HG02885 (cell line): ENCODE measurements around the gene MEGF11.

Experiments
- ATAC-seq: cut with Tn5 transposase; IDR thresholded peaks from one replicate; pipeline ENCODE4 v1.9.1; 2021; ENCODE audit warnings: mild to moderate bottlenecking; ENCODE audit not compliant: unreplicated experiment, poor library complexity

MEGF11 gene

GRCh38 chr15:66241087-66241907 is 12.3 kb downstream of the MEGF11 start:
- ATAC-seq, result no peak

GRCh38 chr15:66240240-66240794 is 13.2 kb downstream of the MEGF11 start:
- no peak for ATAC-seq

GRCh38 chr15:66239514-66239913 is 14.0 kb downstream of the MEGF11 start:
- ATAC-seq, result no peak

GRCh38 chr15:66238318-66238717 is 15.2 kb downstream of the MEGF11 start:
- ATAC-seq, result no peak

- no peak for ATAC-seq
These were observed 15.9 kb downstream of the MEGF11 start for GRCh38 chr15:66237513-66238235.

GRCh38 chr15:66236806-66237375 is 16.7 kb downstream of the MEGF11 start:
- no peak for ATAC-seq

GRCh38 chr15:66235866-66236265 is 17.7 kb downstream of the MEGF11 start:
- ATAC-seq, result no peak

- no peak for ATAC-seq
These were observed 18.8 kb downstream of the MEGF11 start for GRCh38 chr15:66234798-66235197.

GRCh38 chr15:66233487-66234415 is 19.8 kb downstream of the MEGF11 start:
- no peak for ATAC-seq

GRCh38 chr15:66232267-66232625 is 21.3 kb downstream of the MEGF11 start:
- ATAC-seq, result no peak

- ATAC-seq, result no peak
These were observed 21.9 kb downstream of the MEGF11 start for GRCh38 chr15:66231394-66232266.

- no peak for ATAC-seq
These were observed 23.6 kb downstream of the MEGF11 start for GRCh38 chr15:66229790-66230465.

- no peak for ATAC-seq
These were observed 24.5 kb downstream of the MEGF11 start for GRCh38 chr15:66228807-66229735.

GRCh38 chr15:66226736-66227135 is 26.8 kb downstream of the MEGF11 start:
- no peak for ATAC-seq

GRCh38 chr15:66225656-66226274 is 27.8 kb downstream of the MEGF11 start:
- no peak for ATAC-seq

GRCh38 chr15:66224946-66225345 is 28.6 kb downstream of the MEGF11 start:
- ATAC-seq, result no peak
